GM21367 (cell line): ENCODE data around the gene MEIOB.
"Not testable (repeated sequence)": the region's sequence is repeated elsewhere in the genome, so short reads cannot be mapped to it uniquely, and the experiment has no call there.

Experiments
- ATAC-seq: cut with Tn5 transposase; IDR thresholded peaks from one replicate; pipeline ENCODE4 v1.9.1; 2021; ENCODE audit not compliant: unreplicated experiment

Gene MEIOB

DNA sequence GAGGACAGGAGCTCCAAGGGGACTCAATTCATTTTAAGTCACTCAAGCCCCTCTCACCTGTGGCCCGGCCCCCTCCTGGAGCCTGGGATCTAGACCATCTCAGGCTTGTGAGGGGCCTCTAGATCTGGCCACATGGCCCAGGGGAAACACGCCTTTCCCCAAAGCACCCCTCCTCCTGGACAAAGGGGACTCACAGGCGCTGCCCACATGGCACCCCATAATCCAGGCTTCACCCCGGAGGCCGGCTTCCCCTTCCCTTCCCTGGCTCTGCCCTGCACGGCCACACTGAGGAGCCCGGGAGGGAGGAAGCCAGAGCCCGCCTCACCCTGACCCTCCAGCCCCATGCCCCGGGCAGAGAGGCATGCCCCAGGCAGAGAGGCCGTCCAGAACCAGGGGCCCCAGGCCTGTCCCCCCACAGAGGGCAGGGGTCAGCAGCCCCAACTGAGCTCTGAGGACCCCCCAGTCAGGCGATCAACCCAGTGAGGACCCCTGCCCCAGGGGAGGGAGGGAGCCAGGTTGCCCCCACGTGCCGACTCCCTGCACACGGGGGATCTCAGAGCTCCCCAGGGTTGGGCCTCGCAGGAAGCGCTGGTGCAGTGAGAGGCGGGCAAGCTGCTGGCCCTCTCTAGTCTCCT, 35.4 kb upstream of the MEIOB start:
- ATAC-seq, result no peak

GRCh38 chr16:1906846-1907165, 34.8 kb upstream of the MEIOB start:
- ATAC-seq, result no peak

DNA sequence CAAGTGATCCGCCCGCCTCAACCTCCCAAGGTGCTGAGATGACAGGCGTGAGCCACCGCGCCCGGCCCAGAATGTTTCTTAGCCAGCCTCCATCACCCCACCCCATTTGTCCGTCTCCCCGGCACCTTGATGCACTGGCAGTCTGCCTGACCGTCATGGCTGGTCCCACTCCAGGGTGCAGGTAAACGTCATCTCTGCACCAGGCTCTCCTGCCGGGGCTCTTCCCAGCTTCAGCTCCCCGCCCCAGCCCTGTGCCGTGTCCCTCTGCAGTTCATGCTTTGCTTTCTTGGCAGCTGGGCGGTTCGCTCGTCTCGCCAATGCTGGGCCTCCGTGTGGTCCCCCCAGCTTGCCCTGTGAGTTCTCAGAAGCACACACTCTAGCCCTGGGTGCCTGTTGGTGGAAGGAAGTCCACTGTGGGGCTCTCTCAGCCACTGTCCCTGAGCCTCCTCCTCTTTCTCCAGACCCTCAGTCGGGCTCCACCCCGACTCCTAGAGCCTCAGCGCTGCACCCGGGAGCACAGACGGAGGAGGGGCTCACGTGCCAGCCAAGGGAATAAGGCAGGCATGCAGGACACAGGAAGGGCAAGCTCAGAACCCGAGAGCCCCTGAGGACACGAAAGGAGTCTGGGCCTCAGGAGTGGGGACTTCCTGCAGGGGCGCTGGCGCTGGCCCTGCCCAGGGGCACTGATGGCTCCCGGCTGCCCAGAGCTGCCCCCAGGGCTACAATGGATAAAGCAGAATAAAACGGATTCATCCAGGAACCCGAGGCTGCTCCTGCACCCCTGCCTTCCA, 34.3 kb upstream of the MEIOB start:
- ATAC-seq, result no peak

GRCh38 chr16:1903845-1904840, 32.2 kb upstream of the MEIOB start:
- no peak for ATAC-seq

- ATAC-seq, result no peak
Observed at GRCh38 chr16:1903220-1903574, 31.2 kb upstream of the MEIOB start.

- ATAC-seq, result no peak
Observed at GRCh38 chr16:1902547-1903219, 30.7 kb upstream of the MEIOB start.

GRCh38 chr16:1900452-1900774, 28.4 kb upstream of the MEIOB start:
- ATAC-seq, result no peak

- no peak for ATAC-seq
Observed at GRCh38 chr16:1899641-1900451, 27.9 kb upstream of the MEIOB start.

GRCh38 chr16:1897692-1898091, 25.7 kb upstream of the MEIOB start:
- ATAC-seq, result not testable (repeated sequence)

DNA sequence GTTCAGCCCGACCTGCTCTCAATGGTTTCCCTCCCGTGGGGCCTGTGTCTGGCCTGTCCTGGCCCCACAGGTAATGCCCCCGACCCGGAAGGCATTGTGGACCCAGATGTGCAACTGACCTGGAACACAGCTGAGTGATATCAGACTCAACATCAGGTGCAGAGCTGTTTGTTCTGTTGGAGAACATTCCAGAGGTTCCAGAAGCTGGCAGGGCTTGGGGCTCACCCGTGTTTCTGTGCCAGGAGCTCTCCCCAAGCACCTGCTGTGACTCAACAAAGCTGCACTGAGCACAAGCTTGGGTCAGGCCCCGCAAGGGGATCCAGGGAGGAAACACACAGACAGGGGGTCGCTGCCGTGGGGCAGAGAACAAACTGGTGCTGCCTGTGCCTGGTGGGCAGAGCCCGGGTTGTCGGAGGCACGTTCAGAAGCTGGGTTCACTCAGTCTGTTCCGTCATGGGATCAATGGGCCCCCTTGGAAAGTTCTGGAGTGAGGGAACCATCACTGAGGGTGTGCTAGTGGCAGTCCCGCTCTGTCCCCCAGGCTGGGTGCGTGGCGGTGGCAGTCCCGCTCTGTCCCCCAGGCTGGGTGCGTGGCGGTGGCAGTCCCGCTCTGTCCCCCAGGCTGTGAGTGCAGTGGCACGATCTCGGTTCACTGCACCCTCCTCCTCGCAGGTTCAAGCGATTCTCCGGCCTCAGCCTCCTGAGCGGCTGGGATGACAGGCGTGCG, 24.1 kb upstream of the MEIOB start:
- ATAC-seq, result no peak

- no peak for ATAC-seq
Observed at GRCh38 chr16:1895068-1895467, 23.1 kb upstream of the MEIOB start.

DNA sequence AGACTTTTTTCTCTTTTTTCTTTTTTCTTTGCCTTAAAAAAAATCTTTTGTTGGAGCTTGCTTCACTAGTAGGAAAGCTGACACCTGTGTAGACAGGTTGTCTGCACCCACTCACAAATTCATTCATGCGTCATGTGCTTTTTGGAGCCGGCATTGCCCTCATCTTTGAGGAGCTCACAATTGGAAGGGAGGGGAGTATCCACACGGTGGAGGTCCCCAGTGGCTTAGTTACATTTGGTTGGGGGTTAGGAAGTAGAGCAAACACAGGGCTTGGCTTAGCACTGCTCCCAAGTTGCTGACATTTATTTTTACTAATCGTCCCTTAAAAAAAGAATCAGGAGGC, 18.7 kb upstream of the MEIOB start:
- no peak for ATAC-seq

DNA sequence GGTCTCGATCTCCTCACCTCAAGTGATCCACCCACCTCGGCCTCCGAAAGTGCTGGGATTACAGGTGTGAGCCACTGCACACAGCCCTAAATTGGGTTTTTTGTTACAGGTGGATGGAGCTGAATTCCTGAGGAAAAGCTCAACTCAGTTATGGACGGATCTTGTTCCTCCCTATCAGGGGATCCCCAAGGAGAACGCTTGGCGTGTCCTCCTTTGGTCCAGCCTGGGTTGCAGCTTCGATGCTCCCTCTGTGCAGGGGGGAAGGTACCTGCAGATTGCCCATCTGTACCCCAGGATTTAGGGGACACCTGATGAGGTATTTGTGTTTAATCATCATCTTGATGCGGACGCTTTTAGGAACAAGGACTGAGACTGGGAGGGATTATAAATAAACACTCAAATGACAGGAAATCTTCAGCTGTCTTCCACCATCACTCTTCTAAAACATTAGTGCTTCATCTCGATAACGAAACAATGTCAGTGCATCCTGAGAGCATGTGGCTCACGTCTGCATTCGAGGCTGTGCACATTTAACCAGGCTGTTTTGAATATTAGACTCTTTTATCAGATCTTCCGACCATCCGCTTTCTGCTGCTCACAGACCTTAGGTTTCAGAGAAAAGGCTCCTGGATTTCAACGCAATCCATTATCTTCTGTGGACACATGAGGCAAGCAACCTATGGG, 18.2 kb upstream of the MEIOB start:
- no peak for ATAC-seq

- no peak for ATAC-seq
Observed at GRCh38 chr16:1887711-1888354, 15.9 kb upstream of the MEIOB start.

DNA sequence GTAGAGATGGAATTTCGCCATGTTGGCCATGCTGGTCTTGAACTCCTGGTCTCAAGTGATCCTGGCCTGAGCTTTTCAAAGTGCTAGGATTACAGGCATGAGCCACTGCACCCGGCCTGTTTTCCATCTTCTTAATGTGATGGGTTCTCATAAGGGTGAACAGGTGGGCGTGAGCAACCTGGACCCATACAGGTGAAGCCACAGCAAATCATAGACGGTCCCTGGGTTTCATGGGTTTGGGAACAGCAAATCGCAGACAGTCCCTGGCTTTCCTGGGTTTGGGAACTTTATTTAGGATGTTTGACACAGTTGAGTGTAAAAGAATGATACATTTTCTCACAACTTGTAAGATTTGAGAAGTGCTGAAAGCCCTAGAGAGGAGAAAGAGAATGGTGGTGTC, 12.9 kb upstream of the MEIOB start:
- ATAC-seq, result no peak

DNA sequence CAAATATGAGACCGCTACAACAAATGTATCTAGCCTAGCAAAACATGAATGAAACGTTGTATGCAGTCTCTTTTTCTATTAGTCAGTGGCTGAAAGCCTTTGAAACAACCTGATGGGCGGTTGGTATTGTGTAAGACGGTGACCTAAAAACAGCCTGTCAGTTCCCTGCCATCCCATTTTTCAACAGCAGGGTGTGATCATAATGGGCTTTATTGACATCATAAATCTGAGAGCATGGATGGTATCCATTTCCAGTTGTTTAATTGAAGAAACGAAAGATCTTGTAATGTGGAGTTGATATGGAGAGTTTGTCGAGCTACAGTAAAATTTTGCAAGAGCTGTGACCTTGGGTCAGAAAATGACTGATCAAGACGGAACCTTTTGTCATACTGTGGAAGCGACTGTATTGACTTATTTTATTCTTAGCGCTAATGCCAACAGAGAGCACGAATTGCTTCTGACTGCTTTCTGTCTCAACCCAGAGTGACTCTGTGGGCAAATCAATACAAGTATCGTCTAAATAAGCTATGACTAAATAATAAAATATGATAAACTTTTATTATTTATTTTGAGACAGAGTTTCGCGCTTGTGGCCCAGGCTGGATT, 12.3 kb upstream of the MEIOB start:
- ATAC-seq, result no peak

DNA sequence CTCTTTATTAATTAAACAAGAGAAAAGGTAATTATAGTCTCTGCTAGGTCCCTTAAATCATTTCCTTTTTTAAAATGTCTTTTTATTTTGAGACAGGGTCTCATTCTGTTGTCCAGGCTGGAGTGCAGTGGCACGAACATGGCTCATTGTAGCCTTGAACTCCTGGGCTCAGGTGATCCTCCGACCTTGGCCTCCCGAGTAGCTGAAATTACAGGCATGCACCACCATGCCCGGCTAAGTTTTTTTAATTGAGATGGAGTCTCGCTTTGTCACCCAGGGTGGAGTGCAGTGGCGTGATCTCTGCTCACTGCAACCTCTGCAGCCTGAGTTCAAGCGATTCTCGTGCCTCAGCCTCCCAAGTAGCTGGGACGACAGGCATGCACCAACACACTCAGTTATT, 9.2 kb upstream of the MEIOB start:
- ATAC-seq, result not testable (repeated sequence)

- ATAC-seq, result no peak
Observed at GRCh38 chr16:1879477-1879876, 7.5 kb upstream of the MEIOB start.

DNA sequence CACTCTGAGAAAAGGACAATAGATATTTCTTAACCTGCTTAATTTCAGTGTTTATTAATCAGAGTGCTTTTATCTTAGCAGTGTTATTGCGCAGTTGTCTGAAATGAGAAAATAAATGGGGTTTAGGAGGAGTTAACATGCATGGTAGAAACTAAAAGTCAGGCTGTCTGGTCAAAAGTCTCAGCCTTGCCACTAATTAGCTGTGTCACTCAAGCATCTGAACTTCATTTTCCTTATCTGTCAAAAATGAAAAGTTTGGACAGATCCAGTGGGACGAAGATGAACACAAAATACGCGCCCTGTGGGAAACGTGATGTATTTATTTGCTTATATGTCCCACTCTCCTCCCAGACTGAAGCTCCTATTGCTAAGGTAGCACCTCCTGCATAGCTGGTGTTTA, 6.3 kb upstream of the MEIOB start:
- no peak for ATAC-seq
